Omental fat pad (tissue), 4 donors: ENCODE measurements around the gene GLS2. TPM values are rescaled to one million over a fixed set of nuclear protein-coding genes. Genes with fewer than 3 reads are reported as not detected.
A peak's percentile ranks its signal among the peaks of the same experiment; 100 is the strongest.
"Not testable (repeated sequence)": the region's sequence is repeated elsewhere in the genome, so short reads cannot be mapped to it uniquely, and the experiment has no call there.

ENCODE experiments used
- ATAC-seq: fragments of 150-250 bp; one replicate; pipeline ENCODE4 v1.9.1; 2016; ENCODE audit warnings: mild to moderate bottlenecking, moderate library complexity; ENCODE audit not compliant: low FRiP score
- DNase-seq: peaks from one replicate; pipeline ENCODE4 v3.0.0-alpha.2; 2019; ENCODE audit warnings: low spot score
- total RNA-seq, 4 donors: library from RNA; depleted of rRNA; stranded (reverse); fragments of >200 nt; gene quantifications; one replicate each; pipeline ENCODE4 v1.1.0, GENCODE V29; 2016
- TF ChIP-seq, protein P1 (sequence below), 3 donors: fragments of 450-650 bp; IDR thresholded peaks; one replicate each; pipeline ENCODE4 v1.5.1; 2016 to 2017; ENCODE audit warnings: antibody characterized with exemption in 3 of 3, mild to moderate bottlenecking in 3 of 3, moderate library complexity in 2 of 3

The GLS2 gene
- total RNA-seq, 4 donors from 2014 or later: 0.88 to 2.6 (median 1.7) TPM; not detected in 1

DNA sequence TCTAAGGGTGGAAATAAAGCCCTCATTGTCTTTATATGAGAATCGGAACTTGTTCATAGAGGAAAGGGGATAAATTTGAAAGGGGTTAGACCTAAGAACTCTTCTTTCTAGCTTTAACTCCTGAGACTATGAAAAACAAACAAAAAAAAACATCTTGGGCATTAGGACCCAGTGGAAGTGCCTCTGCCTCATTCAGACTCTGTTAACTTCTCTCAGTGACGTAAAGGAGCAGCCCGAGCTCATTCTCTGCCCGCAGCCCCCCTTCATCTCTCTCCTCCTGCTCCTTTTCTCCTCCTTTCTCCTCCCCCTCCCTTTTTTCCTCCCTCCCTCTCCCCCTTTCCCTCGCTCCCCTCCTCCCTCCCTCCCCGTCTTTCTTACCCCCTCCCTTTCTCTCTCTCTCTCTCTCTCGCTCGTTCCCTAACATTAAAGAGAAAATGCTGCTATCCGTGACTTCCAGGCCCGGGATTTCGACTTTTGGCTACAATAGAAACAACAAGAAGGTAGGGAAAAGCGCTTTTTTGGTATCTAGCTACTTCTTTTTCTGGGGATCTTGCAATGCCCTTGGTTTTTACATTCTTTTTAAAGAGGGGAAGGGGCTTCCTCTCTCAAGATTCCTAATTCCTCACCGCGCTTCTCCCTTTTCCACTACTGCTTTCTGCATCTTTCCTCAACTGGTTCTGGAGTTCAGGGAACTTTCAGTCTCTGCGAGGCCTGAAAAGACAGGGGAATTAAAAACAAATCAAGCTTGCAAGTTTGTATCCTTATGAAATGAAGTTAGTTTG lies 33.8 kb upstream of the GLS2 start, which contains the start of gene RBMS2:
RBMS2 (plus strand) TSS at position 231 of the 782 bp plus-strand sequence; CDS start at position 435, 204 bp downstream.
- TF ChIP-seq, protein P1, sequence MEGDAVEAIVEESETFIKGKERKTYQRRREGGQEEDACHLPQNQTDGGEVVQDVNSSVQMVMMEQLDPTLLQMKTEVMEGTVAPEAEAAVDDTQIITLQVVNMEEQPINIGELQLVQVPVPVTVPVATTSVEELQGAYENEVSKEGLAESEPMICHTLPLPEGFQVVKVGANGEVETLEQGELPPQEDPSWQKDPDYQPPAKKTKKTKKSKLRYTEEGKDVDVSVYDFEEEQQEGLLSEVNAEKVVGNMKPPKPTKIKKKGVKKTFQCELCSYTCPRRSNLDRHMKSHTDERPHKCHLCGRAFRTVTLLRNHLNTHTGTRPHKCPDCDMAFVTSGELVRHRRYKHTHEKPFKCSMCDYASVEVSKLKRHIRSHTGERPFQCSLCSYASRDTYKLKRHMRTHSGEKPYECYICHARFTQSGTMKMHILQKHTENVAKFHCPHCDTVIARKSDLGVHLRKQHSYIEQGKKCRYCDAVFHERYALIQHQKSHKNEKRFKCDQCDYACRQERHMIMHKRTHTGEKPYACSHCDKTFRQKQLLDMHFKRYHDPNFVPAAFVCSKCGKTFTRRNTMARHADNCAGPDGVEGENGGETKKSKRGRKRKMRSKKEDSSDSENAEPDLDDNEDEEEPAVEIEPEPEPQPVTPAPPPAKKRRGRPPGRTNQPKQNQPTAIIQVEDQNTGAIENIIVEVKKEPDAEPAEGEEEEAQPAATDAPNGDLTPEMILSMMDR (IDR thresholded peaks at IDR 0.05): no peak
- peak; percentile 32 for DNase-seq
- ATAC-seq: peak; percentile 95

DNA sequence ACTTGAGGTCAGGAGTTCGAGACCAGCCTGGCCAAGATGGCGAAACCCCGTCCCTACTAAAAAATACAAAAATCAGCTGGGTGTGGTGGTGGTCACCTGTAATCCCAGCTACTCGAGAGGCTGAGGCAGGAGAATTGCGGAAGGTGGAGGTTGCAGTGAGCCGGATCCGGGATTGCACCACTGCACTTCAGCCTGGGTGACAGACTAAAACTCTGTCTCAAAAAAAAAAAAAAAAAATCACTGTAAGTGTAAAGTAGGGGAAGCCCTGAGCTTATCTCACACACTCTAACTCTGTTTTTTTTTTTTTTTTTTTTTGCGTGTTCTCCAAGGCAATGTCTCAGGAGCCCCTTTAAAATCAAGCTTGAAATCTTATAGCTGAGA lies 33.2 kb upstream of the GLS2 start:
- TF ChIP-seq, protein P1 (IDR thresholded peaks at IDR 0.05): no peak
- no peak for DNase-seq
- no peak for ATAC-seq

DNA sequence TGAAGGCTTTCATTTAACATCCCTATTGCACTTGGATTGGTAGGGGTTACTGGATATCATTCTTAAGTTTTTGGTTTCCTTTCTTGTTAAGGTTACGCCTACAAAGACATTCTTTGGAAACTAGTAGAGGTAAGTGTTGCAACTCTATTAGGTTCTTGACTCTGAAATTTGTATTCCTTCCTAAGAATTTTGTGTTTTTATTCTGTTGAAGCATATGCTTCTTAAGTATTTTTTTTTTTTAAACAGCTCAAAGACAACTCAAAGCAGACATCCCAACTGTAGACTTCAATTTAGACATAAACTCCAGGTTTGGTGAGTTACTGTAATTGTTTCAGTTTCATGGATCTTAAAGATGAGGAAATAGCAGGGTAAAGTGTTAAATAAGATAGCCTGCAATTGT lies 32.5 kb upstream of the GLS2 start:
- TF ChIP-seq, protein P1 (IDR thresholded peaks at IDR 0.05): no peak
- ATAC-seq: no peak
- DNase-seq: no peak

DNA sequence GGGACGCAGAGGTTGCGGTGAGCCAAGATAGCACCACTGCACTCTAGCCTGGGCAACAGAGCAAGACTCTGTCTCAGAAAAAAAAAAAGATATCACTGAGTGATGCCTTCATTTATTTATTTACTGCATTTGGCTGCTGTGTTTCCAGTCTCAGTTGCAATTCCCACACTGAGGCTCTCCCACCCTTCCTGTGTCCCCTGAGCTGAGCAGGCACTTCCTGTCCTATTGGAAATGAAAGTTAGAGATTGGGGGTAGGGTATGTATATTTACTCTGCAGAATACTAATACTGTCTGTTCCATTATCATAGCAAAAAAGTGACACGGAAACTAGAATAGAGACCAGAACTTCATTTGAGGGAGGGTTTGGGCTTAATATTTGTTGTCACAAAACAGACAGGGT lies 32.1 kb upstream of the GLS2 start:
- TF ChIP-seq, protein P1 (IDR thresholded peaks at IDR 0.05): no peak
- ATAC-seq (no peak), DNase-seq (no peak)

DNA sequence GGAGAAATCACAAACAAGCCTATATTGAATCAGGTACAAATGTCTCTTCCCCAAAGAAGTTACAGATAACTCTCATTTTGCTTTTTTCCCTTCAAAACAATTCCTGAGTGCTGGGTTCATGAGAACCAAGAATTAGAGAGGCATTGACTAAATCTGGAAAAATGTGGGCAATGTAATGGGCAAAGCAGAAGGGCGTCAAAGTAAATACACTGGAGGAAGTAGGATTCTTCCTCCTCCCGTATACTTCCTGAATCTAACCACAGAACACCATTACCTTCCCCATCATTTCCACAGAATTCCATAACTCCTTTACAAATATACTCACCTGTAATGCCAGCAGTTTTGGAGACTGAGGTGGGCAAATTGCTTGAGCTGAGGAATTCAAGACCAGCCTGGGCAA lies 30.6 kb upstream of the GLS2 start:
- DNase-seq: no peak
- TF ChIP-seq, protein P1 (IDR thresholded peaks at IDR 0.05): no peak
- ATAC-seq: no peak

DNA sequence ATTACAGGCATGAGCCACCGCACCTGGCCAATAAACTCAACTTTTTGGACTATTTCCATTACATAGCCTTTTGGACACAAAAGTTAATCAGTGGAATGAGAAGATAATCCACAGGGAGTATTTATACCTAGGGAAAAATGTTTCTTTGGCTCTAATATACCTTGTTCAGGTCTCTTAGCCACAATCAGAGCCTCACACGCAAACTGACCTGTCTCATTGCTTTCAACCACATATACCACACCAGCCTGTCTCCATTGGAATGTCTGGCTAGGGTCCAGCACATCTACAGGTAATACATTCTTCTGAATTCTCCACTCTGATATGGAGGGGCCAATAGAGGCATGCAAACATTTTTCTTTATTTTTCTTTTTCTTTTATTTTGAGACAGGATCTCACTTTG lies 29.9 kb upstream of the GLS2 start:
- no peak for DNase-seq
- TF ChIP-seq, protein P1 (IDR thresholded peaks at IDR 0.05): no peak
- ATAC-seq: no peak

DNA sequence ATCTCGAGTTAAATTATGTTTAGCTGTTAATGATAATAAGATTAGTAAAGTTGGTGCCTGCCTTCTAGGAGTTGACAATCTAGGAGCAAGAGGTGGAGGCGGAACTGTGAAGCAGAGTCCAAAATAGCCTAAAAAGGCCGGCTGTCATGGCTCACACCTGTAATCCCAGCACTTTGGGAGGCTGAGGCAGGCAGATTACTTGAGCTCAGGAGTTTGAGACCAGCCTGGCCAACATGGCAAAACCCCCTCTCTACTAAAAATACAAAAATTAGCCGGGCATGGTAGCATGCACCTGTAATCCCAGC lies 26.0 kb upstream of the GLS2 start:
- not testable (repeated sequence) for DNase-seq, ATAC-seq
